GM21390 (cell line): ENCODE measurements around the gene WAC.
A peak's percentile ranks its signal among the peaks of the same experiment; 100 is the strongest.
"Not testable (repeated sequence)": the region's sequence is repeated elsewhere in the genome, so short reads cannot be mapped to it uniquely, and the experiment has no call there.

Experiments used
- ATAC-seq: cut with Tn5 transposase; IDR thresholded peaks from one replicate; pipeline ENCODE4 v1.9.1; 2021; ENCODE audit not compliant: unreplicated experiment

The WAC gene

DNA sequence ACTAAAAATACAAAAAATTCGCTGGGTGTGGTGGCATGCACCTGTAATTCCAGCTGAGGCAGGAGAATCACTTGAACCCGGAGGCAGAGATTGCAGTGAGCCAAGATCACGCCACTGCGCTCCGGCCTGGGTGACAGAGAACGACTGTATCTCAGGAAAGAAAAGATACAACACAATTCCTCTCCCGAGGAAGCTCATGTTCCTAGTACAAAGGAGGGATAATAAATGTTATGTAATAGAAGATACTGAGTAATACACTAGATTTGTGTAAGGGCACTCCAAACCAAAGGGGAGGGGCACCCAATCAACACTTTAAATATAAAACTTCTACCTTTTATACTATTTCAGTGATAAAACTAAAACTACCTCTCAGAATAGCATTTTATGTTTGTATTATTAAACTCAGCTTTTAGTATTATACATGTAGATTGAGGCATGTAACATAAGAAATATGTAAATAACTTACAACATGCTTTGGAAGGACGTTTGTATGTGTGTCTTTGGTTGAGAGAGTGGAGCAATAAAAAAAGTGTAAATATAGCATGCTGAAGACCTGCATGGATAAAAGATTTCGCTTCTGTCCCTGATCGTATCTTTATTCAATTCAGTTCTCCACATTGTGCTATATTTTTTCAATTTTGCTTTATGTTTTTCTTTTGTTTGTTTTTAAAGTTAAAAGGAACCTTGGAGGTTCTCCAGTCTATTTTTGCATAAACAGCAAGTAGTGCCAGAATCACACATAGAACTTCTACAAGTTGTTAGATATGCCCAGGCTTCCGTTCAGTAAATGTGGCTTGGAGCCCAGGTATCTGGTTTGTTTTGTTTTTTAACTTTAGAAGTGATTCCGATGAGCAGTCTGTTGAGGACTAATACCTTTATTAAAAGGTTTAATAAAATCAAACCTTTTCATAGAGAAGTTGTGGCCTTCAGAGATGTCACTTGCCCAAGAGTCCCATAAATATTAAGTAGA lies 71.9 kb downstream of the WAC start:
- no peak for ATAC-seq

DNA sequence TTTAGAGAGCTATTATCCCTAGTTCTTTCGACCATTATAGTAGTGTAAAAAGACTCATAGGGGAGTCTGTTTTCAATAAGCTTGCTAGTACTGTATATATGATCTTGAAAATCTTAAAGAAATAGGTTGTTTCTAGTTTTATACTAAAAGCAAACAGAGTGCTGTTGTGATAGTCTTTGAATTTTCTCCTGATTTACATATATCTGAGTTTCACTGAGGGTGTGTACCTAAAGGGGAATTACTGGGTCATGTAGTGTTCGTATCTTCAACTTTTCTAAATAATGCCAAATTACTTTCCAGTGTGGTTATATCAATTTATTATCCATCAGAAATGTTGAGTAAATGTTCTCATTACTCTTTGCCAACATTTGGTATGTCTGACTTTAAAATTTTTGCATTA lies 73.7 kb downstream of the WAC start:
- ATAC-seq: no peak

DNA sequence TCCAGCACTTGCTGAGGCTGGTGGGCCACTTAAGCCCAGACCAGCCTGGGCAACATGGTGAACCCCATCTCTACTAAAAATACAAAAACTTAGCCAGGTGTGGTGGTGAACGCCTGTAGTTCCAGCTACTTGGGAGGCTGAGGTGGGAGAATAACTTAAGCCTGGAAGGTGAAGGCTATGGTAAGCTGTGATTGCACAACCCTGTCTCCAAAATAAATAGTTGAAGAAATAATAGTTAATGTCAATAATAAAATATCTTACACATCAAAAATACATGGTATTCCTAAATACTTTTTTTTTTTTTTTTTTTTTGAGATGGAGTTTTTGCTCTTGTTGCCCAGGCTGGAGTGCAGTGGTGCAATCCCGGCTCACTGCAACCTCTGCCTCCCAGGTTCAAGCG lies 76.7 kb downstream of the WAC start:
- not testable (repeated sequence) for ATAC-seq

DNA sequence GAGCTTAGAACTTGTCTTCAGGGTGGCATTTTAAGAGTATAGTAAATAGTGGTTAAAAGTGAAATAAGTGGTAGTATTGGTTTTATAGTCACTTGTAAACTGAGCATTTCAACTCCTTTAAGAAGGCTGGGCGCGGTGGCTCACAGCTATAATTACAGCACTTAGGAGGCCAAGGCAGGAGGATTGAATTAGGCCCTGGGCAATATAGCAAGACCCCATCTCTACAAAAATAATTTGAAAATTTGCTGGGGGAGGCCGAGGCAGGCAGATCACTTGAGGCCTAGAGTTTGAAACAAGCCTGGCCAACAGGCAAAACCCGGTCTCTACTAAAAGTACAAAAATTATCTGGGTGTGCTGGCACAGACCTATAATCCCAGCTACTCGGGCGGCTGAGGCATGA lies 80.0 kb downstream of the WAC start:
- ATAC-seq: no peak

DNA sequence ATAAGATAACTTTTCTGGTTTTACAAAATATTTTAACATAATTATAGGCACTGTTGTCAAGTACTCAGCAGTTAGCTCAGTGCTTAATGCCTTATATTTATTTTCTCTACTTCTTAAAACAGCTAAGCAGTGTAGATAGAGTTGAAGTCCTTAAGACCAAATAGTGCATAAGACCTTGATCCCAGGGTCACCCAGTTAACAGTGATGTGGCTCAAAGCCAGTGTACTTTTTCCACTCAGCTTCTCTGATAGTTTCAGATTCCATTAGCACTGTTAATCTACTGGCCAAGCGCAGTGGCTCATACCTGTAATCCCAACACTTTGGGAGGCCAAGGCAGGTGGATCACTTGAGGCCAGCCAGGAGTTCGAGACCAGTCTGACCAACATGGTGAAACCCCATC lies 83.6 kb downstream of the WAC start:
- ATAC-seq: no peak

DNA sequence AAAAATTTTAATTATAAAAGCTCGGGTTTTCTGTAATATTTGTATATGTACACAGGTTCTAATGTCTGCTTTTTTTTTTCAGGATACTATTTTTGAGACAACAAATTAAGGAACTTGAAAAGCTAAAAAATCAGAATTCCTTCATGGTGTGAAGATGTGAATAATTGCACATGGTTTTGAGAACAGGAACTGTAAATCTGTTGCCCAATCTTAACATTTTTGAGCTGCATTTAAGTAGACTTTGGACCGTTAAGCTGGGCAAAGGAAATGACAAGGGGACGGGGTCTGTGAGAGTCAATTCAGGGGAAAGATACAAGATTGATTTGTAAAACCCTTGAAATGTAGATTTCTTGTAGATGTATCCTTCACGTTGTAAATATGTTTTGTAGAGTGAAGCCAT lies 86.5 kb downstream of the WAC start:
- ATAC-seq: no peak

DNA sequence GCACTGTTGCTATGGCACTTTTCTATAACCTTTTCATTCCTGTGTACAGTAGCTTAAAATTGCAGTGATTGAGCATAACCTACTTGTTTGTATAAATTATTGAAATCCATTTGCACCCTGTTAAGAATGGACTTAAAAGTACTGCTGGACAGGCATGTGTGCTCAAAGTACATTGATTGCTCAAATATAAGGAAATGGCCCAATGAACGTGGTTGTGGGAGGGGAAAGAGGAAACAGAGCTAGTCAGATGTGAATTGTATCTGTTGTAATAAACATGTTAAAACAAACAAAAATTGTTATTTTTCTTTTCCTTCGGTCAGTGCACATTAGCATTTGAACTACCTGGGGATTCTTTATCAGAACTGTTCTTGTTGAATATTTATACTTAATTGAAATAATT lies 87.3 kb downstream of the WAC start:
- ATAC-seq: no peak

DNA sequence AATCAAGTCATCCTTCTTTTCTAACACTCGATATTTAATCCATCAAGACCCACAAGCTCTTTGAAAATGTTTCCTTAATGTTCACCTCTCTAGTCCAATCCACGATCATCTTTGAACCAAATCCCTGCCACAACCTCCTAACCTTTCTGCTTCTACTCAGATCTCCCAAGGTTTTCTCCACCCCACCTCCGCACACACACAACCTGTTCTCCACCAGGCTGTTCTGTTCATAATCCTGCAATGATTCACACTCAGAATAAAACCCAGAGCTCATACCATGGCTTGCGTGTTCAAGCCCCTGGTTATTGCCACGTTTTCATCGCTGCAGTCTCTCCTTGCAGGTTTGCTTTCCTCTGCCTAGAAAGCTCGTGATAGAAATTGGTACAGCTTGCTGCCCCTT lies 90.6 kb downstream of the WAC start:
- ATAC-seq: no peak

DNA sequence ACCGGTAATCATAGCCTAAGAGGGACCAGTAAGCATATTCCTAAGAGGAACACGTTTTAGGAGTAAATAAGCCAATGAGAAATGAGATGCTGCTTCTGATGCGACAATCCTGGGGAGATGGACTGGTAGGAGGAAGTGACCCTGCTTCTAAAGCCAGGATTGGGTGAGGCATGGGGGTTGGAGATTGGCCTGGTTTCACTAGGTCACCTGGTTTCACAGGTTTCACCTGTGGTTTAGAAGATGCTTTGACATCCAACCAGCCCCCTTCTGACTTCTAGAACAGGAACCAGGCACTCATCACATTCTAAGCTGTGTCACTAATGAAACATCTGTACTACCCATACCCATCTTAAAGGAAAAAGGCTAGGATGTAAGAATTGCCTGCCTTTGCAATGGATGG lies 91.4 kb downstream of the WAC start:
- ATAC-seq: no peak

DNA sequence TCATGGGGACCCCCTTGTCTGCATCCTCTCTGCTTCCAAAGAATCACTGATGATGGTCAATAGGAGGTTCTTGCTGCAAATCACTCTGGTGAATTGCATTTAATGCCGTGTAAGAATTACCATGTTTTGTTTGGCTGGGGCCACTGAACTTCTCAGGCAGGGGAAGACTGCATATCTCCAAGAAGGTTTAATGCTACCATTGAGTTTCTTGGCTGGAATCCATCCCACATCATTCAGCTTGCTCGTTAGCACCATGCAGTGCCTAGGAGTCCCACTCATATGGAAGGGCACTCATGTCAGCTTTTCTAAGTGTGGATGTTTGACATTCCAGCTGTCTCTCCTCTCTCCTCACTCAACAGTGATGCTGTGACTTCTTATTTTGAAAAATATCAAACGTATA lies 94.2 kb downstream of the WAC start:
- ATAC-seq: no peak

DNA sequence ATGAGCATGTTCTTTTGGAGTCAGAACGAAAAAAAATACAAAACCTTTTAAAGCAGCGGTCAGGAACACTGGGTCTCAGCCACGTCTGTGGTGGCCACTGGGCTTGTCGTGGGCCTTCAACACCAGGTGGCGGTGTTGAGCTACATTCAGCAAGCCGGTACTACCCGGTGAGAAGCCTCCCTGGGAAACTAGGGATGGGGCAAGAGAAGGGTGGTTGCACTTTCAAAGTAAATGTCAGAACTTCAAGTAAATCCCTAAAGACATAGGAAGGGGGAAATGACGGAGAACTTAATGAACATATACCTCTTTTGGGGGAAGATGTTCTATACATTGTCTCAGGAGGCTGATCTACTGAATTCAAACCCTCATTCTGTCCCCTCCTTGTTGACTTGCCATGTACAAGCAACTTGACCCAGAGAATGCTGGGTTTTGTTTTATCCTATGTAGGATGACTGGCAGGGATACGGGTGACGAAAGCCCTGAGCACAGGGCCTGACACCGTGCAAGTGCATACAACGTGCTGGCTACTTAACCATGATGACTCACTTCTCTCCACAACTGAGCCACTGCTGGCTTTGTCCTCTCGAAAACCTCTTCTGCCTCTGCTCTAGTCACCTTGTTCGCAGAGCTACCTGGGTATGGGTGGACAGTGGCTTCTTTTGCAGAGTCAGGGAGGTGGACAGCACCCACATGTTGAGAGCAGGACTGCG lies 95.4 kb downstream of the WAC start:
- peak; percentile 61 for ATAC-seq

DNA sequence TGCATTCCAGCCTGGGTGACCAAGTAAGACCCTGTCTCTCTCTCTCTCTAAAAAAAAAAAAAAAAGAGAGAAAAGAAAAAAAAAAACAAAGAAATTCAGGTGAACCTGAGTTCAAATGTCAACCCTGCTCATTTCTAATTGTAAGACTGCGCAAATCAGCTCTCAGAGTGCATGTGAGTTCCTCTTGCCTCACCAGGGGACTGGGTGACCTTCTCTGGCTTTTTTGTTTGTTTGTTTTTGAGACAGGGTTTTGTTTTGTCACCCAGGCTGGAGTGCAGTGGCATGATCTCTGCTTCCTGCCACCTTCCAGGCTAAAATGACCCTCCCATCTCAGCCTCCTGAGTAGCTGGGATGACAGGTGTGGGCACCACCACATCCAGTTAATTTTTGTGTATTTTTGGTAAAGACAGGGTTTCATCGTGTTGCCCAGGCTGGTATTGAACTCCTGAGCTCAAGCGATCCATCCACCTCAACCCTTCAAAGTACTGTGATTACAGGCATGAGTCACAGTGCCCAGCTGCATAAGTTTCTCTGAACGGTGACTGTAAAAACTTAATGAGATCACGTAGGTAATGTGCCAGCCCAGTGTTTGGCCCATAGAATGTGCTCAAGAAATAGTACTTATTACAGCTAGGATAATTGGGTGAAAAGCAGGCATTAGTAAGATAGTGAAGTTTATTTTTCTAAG lies 99.1 kb downstream of the WAC start:
- no peak for ATAC-seq

DNA sequence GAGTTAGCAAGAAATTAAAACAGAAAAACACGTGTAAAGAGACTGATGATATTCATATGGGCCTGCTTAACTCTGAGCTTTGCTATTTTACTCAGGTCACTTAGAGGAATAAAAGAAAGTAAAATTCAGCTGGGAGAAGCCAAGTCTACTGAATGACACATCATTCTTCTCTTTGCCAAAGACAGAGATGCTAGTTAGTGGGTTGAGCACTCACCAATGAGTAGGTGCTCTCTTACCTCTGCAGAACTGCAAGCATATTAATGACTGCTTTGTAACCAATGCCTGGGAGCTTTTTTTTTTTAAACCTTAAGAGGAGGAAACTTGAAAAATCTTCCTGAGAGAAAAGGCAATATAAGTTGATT lies 99.6 kb downstream of the WAC start:
- ATAC-seq: no peak

DNA sequence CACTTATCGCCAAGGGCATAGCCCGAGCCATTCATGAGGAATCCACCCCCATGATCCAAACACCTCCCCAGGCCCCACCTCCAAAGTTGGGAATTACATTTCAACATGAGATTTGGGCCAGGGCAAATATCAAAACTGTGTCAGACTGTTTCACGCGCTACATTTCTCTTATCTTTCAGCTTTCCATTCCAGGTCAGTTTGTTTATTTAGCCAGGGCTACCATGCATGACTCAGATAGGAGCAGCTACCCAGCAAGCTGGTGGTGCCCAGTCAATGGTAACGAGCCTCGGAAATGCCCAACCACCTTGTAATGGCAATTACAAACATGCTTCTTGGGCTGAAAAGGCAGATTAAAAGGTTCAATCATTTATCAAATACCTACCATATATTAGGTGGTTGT lies 100.8 kb downstream of the WAC start:
- no peak for ATAC-seq

DNA sequence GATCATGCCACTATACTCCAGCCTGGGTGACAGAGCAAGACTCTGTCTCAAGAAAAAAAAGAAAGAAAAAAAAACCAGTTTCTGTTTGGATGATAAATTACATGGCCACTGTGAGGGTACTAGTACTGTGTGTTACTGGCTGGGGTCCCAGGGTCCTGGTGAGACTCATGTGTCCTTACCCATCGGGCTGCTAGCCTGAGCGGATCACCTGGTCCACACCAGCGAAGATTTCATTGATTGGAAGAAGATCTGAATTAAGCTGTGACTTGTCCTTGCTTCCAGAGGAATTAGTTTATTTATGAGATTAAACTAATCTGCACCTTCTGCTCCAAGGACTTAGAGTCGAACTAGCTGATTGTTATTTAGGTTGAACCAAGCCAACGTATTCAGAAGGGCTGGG lies 104.4 kb downstream of the WAC start:
- ATAC-seq: no peak

DNA sequence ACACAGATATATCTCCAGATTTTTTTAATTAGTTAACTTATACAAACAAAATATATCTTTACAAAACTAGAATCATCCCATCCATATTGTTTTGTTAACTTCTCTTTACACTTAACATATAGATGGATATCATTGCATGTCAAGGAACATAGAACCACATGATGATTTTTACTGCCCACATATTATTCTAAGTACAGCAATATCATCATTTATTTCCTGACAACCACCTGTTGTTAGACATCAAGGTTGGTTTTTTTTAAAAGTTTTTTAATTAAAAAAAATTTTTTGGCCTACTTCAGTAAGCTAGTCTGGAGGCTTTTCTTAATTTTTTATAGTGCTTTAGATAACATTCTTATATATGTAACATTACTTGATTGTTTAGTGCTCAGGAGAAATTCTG lies 105.5 kb downstream of the WAC start:
- ATAC-seq: no peak

DNA sequence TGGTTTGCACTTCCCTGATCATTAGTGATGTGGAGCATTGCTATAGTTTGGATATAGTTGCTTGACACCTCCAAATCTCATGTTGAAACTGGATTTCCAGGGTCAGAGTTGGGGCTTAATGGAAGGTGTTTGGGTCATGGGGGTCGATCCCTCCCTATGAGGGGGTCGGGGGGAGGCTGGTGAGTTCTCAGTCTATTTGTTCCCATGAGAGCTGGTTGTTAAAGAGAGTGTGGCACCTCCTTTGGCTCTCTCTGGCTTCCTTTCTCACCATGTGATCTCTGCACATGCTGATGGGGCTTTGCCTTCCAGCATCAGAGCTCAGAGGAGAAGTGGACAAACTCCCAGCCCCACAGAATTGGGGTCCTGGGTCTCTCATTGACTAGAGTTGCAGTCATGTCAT lies 107.6 kb downstream of the WAC start:
- ATAC-seq: no peak

DNA sequence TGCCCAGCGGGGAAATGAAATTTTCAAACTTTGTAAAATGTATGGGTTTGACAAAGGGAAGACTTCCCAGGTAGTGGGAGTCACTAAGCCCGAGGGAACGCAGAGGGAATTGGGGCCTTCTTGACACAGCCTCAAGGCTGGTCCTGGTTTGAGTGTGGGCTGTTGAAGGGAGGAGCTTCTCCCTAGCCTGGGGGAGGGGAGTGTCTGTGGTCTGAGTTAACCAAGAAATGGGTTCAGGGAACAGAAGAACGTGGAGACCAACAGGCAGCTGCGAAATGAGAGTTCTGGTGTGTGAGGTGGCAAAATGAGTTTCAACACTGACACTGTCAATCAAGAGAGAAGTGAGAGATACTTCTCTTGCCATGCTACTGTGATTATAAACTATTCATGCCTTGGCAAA lies 111.7 kb downstream of the WAC start:
- ATAC-seq: no peak

DNA sequence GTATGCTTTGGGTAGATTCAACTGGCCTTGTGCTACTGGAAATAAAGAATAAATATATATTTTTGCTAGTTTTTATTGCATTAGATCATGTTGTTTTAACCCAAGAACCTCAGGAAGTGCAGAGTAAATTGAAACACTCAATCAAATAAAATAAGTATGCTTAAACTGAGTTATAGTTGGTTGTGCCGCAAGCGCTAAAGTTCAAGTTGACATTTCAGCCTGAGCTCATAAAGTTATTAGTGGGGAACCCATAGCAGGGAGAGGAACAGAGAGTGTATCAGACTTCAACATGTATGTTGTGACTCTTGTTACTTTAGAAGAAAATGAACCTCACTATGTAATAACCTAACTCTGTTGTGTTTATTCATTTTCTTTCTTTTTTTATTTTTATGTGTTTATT lies 119.2 kb downstream of the WAC start:
- ATAC-seq: no peak

DNA sequence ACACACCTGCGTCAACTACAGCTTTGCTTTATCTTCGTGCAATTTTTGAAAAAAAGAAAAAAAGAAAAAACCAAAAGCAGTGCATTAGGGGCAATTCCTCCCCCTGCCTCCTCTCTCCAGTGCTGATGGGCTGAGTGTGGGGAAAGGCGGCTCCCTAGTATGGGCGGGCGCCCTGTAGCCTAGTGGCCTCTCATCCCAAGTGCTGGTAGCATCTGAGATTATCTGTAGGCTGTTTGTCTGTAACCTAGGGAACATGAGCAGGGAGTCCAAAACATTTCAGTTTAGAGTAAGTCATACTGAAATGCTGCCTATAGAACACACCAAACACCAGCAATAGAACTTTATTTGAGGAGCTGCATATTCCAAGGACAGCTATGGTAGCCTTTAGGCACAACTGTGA lies 119.8 kb downstream of the WAC start:
- no peak for ATAC-seq

DNA sequence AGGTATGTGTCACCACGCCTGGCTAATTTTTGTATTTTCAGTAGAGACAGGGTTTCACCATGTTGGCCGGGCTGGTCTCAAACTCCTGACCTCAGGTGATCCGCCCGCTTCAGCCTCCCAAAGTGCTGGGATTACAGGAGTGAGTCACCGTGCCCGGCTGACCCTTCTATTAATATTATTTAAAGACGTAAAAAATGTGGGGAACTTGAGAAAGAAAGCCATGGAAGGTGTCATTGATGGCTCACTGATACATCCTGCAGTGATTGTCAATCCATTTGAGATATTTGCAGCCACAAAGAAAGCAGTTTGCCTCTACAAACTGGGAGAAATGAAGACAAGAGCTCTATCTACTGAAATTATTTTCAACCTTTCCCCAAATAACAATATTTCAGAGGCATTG lies 125.9 kb downstream of the WAC start:
- ATAC-seq: not testable (repeated sequence)

DNA sequence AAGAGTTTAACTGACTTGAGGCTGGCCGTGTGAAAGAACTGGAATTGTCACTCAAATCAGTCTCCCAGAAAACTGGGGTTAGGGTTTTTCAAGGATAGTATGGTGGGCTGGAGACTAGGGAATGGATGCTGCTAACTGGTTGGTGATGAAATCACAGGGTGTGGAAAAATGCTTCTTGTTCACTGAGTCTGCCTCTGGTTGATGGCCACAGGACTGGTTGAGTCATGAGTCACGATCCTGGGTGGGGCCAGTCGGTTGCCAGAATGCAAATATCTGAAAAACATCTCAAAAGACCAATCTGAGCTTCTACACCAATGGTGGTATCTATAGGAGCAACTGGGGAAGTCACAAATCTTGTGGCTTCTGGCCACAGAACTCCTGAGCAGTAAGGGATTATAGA lies 128.1 kb downstream of the WAC start:
- no peak for ATAC-seq
